Renal cortex interstitium (tissue), 11 donors: ENCODE measurements around the gene COL8A2. TPM values are rescaled to one million over a fixed set of nuclear protein-coding genes. Genes with fewer than 3 reads are reported as not detected.

Experiments
- DNase-seq, 11 donors: peaks; one replicate each; pipeline ENCODE4 v3.0.0-alpha.2; 2013; ENCODE audit warnings: low read depth in 9 of 11, low spot score in 4 of 11; ENCODE audit errors: extremely low read depth in 1 of 11
- polyA plus RNA-seq, 3 donors: library from polyadenylated mRNA; unstranded; fragments of 120-200 nt; gene quantifications; one replicate each; pipeline ENCODE4 v1.2.1, GENCODE V29; 2013; ENCODE audit not compliant: insufficient read length in 3 of 3

The COL8A2 gene
- polyA plus RNA-seq, 3 donors, result 1.3 to 3.2 (median 1.7) TPM

DNA sequence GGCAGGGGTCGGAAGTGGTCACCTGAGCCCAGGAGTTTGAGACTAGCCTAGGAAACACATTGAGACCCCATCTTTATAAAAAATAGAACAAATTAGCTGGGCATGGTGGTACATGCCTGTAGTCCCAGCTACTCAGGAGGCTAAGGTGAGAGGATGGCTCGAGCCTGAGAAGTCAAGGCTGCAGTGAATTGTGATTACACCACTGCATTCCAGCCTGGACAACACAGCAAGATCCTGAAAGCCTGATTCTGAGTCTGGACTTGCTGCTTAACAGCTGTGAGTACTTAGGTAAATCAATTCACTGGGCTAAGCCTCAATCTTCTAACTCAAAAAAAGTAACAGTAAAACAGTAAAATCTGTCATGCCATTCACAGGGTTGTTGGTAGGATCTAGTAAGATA, 19.4 kb upstream of the COL8A2 start:
- no peak for DNase-seq

GRCh38 chr1:36143424-36143823, 18.4 kb upstream of the COL8A2 start:
- no peak for DNase-seq

GRCh38 chr1:36142121-36142520, 17.1 kb upstream of the COL8A2 start:
- DNase-seq, result no peak

GRCh38 chr1:36139521-36139920, 14.5 kb upstream of the COL8A2 start:
- no peak for DNase-seq

- DNase-seq, result no peak
Measured at GRCh38 chr1:36137776-36138175, 12.8 kb upstream of the COL8A2 start.

DNA sequence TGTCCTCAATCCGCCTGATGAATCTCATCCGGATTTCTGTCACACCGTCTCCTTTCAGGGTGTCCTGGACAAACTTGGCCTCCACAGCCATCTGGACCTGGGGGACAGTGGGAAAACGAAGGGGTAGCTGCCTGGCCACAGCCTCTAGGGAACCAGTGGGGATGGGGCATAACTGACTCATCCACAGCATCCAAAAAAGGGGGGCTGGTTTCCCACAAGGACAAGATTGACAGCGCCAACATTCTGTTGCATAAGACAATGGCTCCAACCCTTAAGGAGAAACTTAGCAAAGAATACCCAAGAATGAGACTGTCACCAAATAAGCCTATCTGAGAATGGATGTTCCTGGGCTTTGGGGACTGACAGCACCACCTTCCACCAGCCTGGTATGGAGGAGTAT, 12.2 kb upstream of the COL8A2 start:
- no peak for DNase-seq

DNA sequence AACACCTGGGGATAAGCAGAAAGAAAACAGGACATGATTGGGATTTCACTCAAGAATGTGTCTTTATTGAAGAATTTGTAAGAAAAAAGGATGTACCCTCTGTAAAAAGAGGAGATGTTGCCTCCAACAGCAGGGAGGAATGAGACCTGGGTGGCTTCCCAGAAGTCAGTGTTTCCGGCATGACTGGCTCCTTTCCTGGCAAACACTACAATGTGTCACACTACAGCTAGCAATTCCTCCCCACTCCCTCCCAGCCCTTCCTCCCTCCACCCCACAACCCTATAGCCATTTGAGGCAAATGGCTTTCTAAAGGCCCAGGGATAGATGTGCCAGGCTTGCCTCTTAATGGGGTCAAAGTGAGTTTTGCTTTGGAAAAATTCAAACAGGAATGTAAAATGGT, 11.5 kb upstream of the COL8A2 start:
- DNase-seq, result no peak

DNA sequence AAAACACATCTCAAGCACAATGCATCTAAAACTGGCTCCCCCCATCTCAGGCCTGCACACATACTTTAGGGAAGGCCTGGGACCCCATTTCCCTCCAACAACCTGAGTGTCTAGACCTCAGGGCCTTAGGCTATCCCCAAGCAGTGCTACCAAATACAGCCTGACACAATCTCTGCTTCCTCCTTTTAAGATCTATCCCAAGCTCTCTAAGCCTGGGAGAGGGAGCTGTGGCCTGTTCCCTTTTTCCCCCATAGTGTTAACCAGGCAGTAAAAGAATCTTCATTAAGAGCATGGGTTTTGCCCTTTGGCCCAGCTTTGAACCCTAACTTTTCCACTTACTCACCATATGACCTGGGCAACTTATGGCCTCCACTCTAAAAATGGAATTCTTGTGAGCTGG, 10.8 kb upstream of the COL8A2 start:
- DNase-seq, result no peak

GRCh38 chr1:36135330-36135667, 10.3 kb upstream of the COL8A2 start:
- DNase-seq, result no peak

DNA sequence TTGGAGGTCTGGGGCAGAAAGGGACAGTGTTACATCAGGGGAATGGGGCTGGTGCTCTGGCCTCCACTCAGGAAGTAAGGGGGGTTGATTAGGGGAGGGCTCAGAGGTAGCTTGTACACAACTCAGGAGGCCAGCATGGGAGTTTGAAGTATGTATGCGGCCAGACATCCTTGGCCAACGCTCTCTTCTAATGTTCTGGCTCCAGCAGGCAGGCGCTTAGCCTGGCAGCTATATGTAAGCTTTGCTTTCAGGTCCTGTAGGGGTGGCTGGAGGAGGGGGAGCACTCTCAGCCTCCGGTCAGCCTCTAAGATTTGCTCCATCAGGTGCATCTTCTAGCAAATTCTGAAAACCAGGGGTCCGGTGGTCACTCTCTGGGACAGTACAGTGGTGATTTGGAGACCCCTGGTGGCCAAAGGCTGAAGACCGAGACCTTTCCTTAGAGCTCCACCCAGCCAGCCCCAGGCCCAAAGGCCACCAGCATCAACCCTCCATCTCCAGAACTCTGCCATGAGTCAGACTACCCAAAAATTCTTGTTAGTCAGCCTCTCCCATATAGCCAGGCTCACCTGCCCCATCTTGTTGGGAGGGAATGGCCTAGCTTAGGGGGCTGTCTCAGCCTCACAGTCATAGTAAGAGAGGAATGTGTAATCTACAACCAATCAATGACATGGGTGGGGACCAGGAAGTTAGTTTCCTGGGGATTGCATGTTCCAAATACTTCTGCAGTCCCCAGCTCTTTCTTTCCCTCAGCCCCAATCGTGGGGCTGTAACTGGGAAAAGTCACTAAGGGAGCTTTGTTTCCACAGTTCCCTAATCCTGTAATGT, 9.7 kb upstream of the COL8A2 start:
- peak in 5 of 11 donors; percentile 48 to 69 (median 51) for DNase-seq

- DNase-seq, result no peak
Measured at GRCh38 chr1:36134031-36134430, 9.0 kb upstream of the COL8A2 start.

GRCh38 chr1:36133484-36133883, 8.5 kb upstream of the COL8A2 start:
- DNase-seq, result no peak

DNA sequence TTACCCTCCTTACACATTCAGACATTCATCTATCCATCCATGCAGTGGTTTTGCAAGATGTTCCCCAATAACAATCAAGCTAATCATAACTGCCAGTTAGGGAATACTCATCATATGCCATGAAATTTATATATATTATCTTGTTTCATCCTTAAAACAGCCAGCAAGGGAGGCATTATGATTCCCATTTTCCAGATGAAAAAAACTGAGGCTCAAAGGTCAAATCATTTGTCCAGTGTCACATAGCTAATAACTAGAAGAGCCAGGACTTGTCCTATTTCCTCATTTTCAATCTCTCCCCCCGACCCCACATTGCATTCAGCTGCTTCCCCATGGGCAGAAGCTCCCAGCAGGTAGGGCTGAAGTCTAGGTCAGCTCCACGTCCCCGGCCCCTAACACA, 7.0 kb upstream of the COL8A2 start:
- DNase-seq, result no peak

- no peak for DNase-seq
Measured at GRCh38 chr1:36128905-36129206, 3.8 kb upstream of the COL8A2 start.

DNA sequence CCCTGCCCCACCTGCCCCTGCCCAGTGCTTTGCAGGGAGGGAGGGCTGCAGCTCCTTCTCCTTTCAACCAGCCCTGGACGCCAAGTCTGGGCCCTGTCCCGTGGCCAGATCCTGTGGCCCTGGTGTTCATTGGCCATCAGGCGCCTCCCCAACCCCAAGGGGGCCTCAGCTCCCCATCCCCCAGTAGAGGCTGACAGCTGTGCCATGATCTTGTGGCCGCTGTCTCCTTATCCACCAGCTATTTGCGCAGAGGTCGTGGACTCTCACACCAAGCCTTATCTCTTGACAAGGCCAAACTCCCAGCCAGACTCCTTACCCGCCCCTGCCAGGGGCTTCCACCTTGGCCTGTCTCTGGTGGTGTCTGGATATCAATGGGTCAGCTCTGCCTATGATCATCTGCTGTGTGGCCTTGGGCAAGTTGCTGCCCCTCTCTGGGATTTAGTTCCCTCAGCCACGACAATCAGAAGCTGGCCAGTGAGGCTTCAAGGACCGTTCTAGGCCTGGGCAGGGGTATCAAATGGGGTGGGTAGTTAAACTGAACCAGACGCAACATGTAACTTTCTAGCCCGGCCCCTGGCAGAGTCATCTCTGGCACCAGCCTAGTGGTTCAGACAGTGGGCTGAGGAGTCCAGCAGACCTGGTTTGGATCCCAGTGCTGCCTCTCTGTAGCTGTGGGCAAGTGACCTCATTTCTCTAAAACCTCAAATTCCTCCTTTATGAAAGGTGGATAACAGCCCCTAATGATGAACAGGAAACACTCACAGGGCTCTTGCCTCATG, 3.3 kb upstream of the COL8A2 start:
- no peak for DNase-seq

DNA sequence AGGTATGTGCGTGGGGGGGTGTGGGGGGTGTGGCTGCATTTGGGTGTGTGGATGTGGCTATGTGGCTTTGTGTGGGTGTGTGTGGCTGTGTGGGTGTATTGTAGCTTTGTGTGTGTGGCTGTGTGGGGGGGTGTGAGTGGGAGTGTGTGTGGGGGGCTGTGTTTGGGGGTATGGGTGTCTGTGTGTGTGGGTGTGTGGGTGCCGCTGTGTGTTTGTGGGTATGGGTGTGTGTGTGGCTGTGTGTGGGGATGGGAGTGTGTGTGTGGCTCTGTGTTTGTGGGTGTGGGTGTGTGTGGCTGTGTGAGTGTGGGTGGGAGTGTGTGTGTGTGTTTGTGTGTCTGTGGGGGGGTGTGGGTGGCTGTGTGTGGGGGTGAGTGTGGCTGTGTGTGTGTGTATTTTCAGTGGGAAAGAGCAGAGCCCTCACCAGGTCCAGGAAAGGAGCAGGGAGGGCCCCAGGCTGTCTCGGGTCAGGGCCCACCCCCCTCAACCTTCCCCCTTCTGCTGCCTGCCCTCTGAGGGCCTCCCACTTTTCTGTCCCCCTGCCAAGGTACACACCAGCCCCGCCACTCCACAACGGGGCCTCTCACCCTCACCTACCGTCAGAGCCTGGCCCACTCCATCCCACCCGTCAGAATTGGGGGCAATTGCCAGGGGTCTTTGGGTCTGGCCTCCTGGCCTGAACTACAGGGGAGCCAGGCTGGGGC, 1.9 kb upstream of the COL8A2 start:
- no peak for DNase-seq

- no peak for DNase-seq
Measured at GRCh38 chr1:36126005-36126716, 1.1 kb upstream of the COL8A2 start.

GRCh38 chr1:36124404-36125128, 456 bp downstream of the COL8A2 start:
- DNase-seq, result no peak

DNA sequence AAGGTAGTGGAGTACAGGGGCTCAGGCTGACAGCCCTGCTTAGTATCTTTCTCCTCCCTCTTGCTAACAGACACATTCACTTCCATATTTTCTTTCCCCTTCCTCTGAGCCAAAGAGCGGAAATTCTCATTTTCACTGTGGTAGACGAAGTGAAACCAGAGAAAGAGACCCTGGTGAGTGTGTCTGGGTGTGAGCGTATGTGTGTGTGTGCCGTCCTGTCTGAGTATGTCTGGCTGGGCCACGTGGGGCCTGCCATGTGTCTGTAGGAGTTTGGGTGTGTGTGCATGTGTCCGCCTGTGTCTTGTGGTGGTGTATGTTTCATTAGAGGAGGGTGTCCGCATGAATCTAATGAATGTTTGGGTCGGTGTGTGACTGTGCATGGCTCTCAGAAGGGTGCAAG, 1.7 kb downstream of the COL8A2 start:
- no peak for DNase-seq
